HG02884 (cell line): Measurements from ENCODE around the gene KNSTRN.

Experiments
- ATAC-seq: cut with Tn5 transposase; IDR thresholded peaks from one replicate; pipeline ENCODE4 v1.9.1; 2021; ENCODE audit warnings: mild to moderate bottlenecking, moderate library complexity; ENCODE audit not compliant: unreplicated experiment

Gene KNSTRN

GRCh38 chr15:40425681-40426080 is 43.2 kb downstream of the KNSTRN start:
- ATAC-seq = no peak

- no peak for ATAC-seq
Observed at GRCh38 chr15:40427188-40427587, 44.7 kb downstream of the KNSTRN start.

- no peak for ATAC-seq
Observed at GRCh38 chr15:40428185-40428584, 45.7 kb downstream of the KNSTRN start.

- ATAC-seq = no peak
Observed at GRCh38 chr15:40429068-40429710, 46.7 kb downstream of the KNSTRN start.

GRCh38 chr15:40430271-40430805 is 47.8 kb downstream of the KNSTRN start:
- no peak for ATAC-seq

- no peak for ATAC-seq
Observed at GRCh38 chr15:40435023-40435709, 52.6 kb downstream of the KNSTRN start.

- ATAC-seq = no peak
Observed at GRCh38 chr15:40435710-40436089, 53.2 kb downstream of the KNSTRN start.

- ATAC-seq = no peak
Observed at GRCh38 chr15:40436116-40436891, 53.8 kb downstream of the KNSTRN start.

- ATAC-seq = no peak
Observed at GRCh38 chr15:40436892-40437751, 54.6 kb downstream of the KNSTRN start.

- no peak for ATAC-seq
Observed at GRCh38 chr15:40437752-40438687, 55.5 kb downstream of the KNSTRN start.

- ATAC-seq = no peak
Observed at GRCh38 chr15:40438712-40439111, 56.2 kb downstream of the KNSTRN start.

GRCh38 chr15:40439461-40439959 is 57.0 kb downstream of the KNSTRN start:
- ATAC-seq = no peak

GRCh38 chr15:40439960-40440742 is 57.6 kb downstream of the KNSTRN start:
- ATAC-seq = no peak

GRCh38 chr15:40440743-40441564 is 58.4 kb downstream of the KNSTRN start, which contains the start of gene BAHD1:
Gene BAHD1, plus strand, starts transcription at chr15:40440953. Its CDS starts 17,512 bp downstream, at chr15:40458465.
- peak; percentile 79 for ATAC-seq

GRCh38 chr15:40441565-40442531 is 59.3 kb downstream of the KNSTRN start:
- no peak for ATAC-seq

GRCh38 chr15:40443255-40443654 is 60.7 kb downstream of the KNSTRN start:
- ATAC-seq = no peak
